HepG2 (cell line): Measurements from ENCODE around the gene KLRF2.

Experiments
- CEBPB ChIP-seq: IDR thresholded peaks from 2 replicates; pipeline ENCODE4 v1.6.1; 2011; ENCODE audit warnings: low read depth, low read length, improper control_type of control experiment, borderline replicate concordance
- FOXA3 ChIP-seq: IDR thresholded peaks from 2 replicates; pipeline ENCODE4 v1.6.1; 2016; ENCODE audit warnings: missing genetic modification reagents, missing compliant biosample characterization
- FOXK1 ChIP-seq: sonication (generic); formaldehyde crosslinking; IDR thresholded peaks from 2 replicates; pipeline ENCODE4 v1.4.0; 2020; ENCODE audit warnings: low read depth, missing genetic modification reagents, borderline replicate concordance
- KDM5B ChIP-seq: sonication (generic); formaldehyde crosslinking; IDR thresholded peaks from 2 replicates; pipeline ENCODE4 v1.4.0; 2020; ENCODE audit warnings: missing genetic modification reagents, mild to moderate bottlenecking, borderline replicate concordance
- ZNF331 ChIP-seq: sonication (generic); formaldehyde crosslinking; IDR thresholded peaks from 2 replicates; pipeline ENCODE4 v1.4.0; 2020; ENCODE audit warnings: missing genetic modification reagents
- ZNF367 ChIP-seq: sonication (generic); formaldehyde crosslinking; IDR thresholded peaks from 2 replicates; pipeline ENCODE4 v1.4.0; 2020; ENCODE audit warnings: missing genetic modification reagents, borderline replicate concordance
- TF ChIP-seq, protein P1 (sequence below): sonication (generic); formaldehyde crosslinking; IDR thresholded peaks from 2 replicates; pipeline ENCODE4 v1.5.0; 2020; ENCODE audit warnings: mild to moderate bottlenecking, missing genetic modification reagents, moderate library complexity
- TF ChIP-seq, protein P2 (sequence below), 2 experiments: sonication (generic) in 1 of 2; formaldehyde crosslinking in 1 of 2; IDR thresholded peaks; 2 replicates each; pipeline versions ENCODE4 v1.4.0 to v1.6.1; 2018 to 2020; ENCODE audit warnings: missing genetic modification reagents in 2 of 2, borderline replicate concordance in 1 of 2, low read depth in 1 of 2, mild to moderate bottlenecking in 1 of 2, missing biosample characterization in 1 of 2

DNA sequence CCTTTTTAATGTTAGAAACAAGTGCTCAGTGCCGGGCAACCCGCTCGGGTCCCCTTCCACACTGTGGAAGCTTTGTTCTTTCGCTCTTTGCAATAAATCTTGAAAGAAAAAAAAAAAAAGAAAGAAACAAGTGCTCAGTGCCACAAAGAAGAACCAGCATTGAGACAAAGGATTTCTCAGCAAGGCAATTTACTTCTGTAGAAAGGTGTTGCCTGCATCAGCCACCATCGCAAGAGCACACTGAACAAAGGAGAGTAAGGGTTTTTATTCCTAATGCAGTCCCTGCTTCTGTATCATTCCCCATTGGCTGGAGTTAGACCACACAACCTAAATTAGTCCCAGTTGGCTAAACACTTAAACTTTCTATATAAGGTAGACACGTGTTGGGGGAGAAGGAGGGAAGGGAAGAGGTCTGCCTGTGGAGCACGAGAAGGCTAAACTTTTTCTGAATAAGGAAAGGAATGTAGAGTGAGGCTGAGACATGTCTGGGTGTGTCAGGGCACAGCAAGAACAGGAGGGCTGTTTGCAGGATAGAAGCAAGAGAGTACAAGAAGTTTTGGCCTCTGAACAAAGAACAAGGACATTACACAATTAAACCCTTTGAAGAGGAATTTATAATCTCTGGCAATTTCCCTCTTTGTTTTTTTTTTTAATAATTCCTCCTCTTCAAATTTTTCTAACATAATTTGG, 21.4 kb downstream of the KLRF2 start:
- no peak for TF ChIP-seq ZNF367 (CRISPR knock-in tag)
- TF ChIP-seq CEBPB, result no peak
- TF ChIP-seq FOXA3 (CRISPR knock-in tag), result no peak
- TF ChIP-seq, protein P1, sequence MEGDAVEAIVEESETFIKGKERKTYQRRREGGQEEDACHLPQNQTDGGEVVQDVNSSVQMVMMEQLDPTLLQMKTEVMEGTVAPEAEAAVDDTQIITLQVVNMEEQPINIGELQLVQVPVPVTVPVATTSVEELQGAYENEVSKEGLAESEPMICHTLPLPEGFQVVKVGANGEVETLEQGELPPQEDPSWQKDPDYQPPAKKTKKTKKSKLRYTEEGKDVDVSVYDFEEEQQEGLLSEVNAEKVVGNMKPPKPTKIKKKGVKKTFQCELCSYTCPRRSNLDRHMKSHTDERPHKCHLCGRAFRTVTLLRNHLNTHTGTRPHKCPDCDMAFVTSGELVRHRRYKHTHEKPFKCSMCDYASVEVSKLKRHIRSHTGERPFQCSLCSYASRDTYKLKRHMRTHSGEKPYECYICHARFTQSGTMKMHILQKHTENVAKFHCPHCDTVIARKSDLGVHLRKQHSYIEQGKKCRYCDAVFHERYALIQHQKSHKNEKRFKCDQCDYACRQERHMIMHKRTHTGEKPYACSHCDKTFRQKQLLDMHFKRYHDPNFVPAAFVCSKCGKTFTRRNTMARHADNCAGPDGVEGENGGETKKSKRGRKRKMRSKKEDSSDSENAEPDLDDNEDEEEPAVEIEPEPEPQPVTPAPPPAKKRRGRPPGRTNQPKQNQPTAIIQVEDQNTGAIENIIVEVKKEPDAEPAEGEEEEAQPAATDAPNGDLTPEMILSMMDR (CRISPR knock-in tag), result no peak
- TF ChIP-seq ZNF331 (CRISPR knock-in tag), result no peak
- TF ChIP-seq, protein P2, sequence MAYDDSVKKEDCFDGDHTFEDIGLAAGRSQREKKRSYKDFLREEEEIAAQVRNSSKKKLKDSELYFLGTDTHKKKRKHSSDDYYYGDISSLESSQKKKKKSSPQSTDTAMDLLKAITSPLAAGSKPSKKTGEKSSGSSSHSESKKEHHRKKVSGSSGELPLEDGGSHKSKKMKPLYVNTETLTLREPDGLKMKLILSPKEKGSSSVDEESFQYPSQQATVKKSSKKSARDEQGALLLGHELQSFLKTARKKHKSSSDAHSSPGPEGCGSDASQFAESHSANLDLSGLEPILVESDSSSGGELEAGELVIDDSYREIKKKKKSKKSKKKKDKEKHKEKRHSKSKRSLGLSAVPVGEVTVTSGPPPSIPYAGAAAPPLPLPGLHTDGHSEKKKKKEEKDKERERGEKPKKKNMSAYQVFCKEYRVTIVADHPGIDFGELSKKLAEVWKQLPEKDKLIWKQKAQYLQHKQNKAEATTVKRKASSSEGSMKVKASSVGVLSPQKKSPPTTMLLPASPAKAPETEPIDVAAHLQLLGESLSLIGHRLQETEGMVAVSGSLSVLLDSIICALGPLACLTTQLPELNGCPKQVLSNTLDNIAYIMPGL (CRISPR knock-in tag; IDR thresholded peaks at IDR 0.05; ENCODE audit: borderline replicate concordance in 1 of 2, low read depth in 1 of 2), result no peak
- no peak for TF ChIP-seq FOXK1 (CRISPR knock-in tag)
- TF ChIP-seq KDM5B (CRISPR knock-in tag), result no peak
